Stimulated activated naive CD8-positive, alpha-beta T cell treated with anti-CD3 and anti-CD28 coated beads, Interleukin-15, amount 100 ng/mL, for 72 hours (primary cell): ENCODE measurements around the gene GRB14.

Experiments
- ATAC-seq: fragments of 150-1000 bp; cut with Tn5 transposase; 2 replicates; pipeline ENCODE4 v1.10.0; 2021; ENCODE audit warnings: mild to moderate bottlenecking, moderate library complexity
- DNase-seq, 2 donors: peaks; one replicate each; pipeline ENCODE4 v3.0.0; 2021 to 2022
- H3K27ac Mint-ChIP-seq, 2 donors: one replicate each; pipeline ENCODE4 v1.8.0; 2022; ENCODE audit warnings: mild to moderate bottlenecking in 2 of 2, mixed read lengths in 2 of 2, moderate library complexity in 2 of 2
- H3K27me3 Mint-ChIP-seq: one replicate; pipeline ENCODE4 v1.8.0; 2022; ENCODE audit warnings: mixed read lengths
- H3K4me1 Mint-ChIP-seq: one replicate; pipeline ENCODE4 v1.8.0; 2022; ENCODE audit warnings: mild to moderate bottlenecking, mixed read lengths
- H3K4me3 Mint-ChIP-seq, 2 donors: one replicate each; pipeline ENCODE4 v1.8.0; 2022; ENCODE audit warnings: mild to moderate bottlenecking in 2 of 2, mixed read lengths in 2 of 2, moderate library complexity in 1 of 2
- H3K9me3 Mint-ChIP-seq, 2 donors: one replicate each; pipeline ENCODE4 v1.8.0; 2022; ENCODE audit warnings: mixed read lengths in 2 of 2

GRB14 gene

GRCh38 chr2:164447660-164448059, 173.6 kb downstream of the GRB14 start:
- Mint-ChIP-seq H3K27me3 (no peaks in the 10 kb centered on the region), H3K9me3 (peaks cover 0 to 5% of the 10 kb centered on the region in 2 donors), H3K4me3 (no peak overlapping the region), H3K4me1 (no peaks in the 10 kb centered on the region), H3K27ac (no peak overlapping the region)
- ATAC-seq (no peak), DNase-seq (no peak)
